ENCODE results near the gene GJD4. TPM values are rescaled to one million over a fixed set of nuclear protein-coding genes. Genes with fewer than 3 reads are reported as not detected.
A peak's percentile ranks its signal among the peaks of the same experiment; 100 is the strongest.

The GJD4 gene
- polyA plus RNA-seq, 2 of the 4 experiments (the other 2 are of a cell fraction), result not detected

GRCh38 chr10:35611750-35612149 is 6.6 kb downstream of the GJD4 start:
- DNase-seq (ENCODE audit: low read depth in 1 of 2, low spot score in 1 of 2) (peak in 1 of 2 experiments; percentile 29), FAIRE-seq (no peak), ATAC-seq (peak in 1 of 2 experiments; percentile 54; a peak in 3 of 6 replicates)
- peaks cover 4% of the 10 kb centered on the region; the same call in 2 of the 3 replicates for H3K9me3 ChIP-seq
- POLR2A ChIA-PET, result no interaction called here
- TF ChIP-seq RAD21 (conservative IDR thresholded peaks at IDR 0.05 in 1 of 2, IDR thresholded peaks at IDR 0.05 in 1 of 2), result peak in 1 of 2 experiments; percentile 23; a peak in 1 of 5 replicates
- no peak for TF ChIP-seq ESRRA (IDR thresholded peaks at IDR 0.05; ENCODE audit: borderline replicate concordance, low read length)
- H3K4me3 ChIP-seq, result no peak overlapping the region
- WGBS (ENCODE audit: missing lambda C conversion rate), result 40% methylated on average over 6 of the region's 6 CpGs
- H3K4me1 ChIP-seq, result no peaks in the 10 kb centered on the region
- no peak overlapping the region for H3K27ac ChIP-seq
- no peak overlapping the region for H3K4me2 ChIP-seq
- CTCF ChIA-PET, result interaction anchor here (0.9 to 4.3 kb wide), 4 partner anchors 25 to 1269 kb away, joined by 3 to 27 read pairs (median 10); no protein-coding TSS in a partner anchor

GRCh38 chr10:35612385-35613106 is 7.4 kb downstream of the GJD4 start:
- DNase-seq (ENCODE audit: low read depth in 1 of 2, low spot score in 1 of 2) (no peak), ATAC-seq (no peak), FAIRE-seq (no peak)
- Histone ChIP-seq H3K27ac (no peak overlapping the region), H3K9me3 (peaks cover 4% of the 10 kb centered on the region), H3K4me1 (no peaks in the 10 kb centered on the region), H3K4me2 (no peak overlapping the region), H3K4me3 (no peak overlapping the region)
- CTCF ChIA-PET, result interaction anchor here (0.6 to 4.3 kb wide), 11 partner anchors 12 to 1268 kb away, joined by 3 to 27 read pairs (median 6); no protein-coding TSS in a partner anchor
- POLR2A ChIA-PET, result no interaction called here
- WGBS (ENCODE audit: missing lambda C conversion rate), result 51% methylated on average over 6 of the region's 6 CpGs
- TF ChIP-seq MAX (IDR thresholded peaks at IDR 0.05) (no peak), MAFK (IDR thresholded peaks at IDR 0.05; ENCODE audit: partially characterized antibody) (peak; percentile 47), ESRRA (IDR thresholded peaks at IDR 0.05; ENCODE audit: borderline replicate concordance, low read length) (no peak), EP300 (IDR thresholded peaks at IDR 0.05) (no peak)

DNA sequence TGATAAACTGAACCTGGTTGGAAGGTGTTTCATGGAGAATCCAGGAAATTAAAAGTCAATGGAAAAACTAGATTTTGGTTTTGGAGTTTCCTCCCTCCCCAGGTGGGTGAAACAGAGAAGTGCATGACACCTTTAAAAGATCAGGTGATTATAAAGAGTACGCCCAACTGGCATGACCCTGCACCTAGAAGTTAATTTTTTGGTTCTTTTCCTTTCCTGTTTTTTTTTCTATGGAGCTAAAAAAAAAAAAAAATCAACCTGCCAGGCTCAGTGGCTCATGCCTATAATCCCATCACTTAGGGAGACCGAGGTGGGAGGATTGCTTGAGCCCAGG is 7.9 kb downstream of the GJD4 start:
- TF ChIP-seq, protein P1, sequence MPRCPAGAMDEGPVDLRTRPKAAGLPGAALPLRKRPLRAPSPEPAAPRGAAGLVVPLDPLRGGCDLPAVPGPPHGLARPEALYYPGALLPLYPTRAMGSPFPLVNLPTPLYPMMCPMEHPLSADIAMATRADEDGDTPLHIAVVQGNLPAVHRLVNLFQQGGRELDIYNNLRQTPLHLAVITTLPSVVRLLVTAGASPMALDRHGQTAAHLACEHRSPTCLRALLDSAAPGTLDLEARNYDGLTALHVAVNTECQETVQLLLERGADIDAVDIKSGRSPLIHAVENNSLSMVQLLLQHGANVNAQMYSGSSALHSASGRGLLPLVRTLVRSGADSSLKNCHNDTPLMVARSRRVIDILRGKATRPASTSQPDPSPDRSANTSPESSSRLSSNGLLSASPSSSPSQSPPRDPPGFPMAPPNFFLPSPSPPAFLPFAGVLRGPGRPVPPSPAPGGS (IDR thresholded peaks at IDR 0.05), result no peak
- no peak for TF ChIP-seq JUNB (IDR thresholded peaks at IDR 0.05)
- TF ChIP-seq RARB (CRISPR knock-in tag; IDR thresholded peaks at IDR 0.05), result no peak
- no peak for TF ChIP-seq CBX8 (IDR thresholded peaks at IDR 0.05)
- TF ChIP-seq ZSCAN20 (CRISPR knock-in tag; IDR thresholded peaks at IDR 0.05), result no peak
- TF ChIP-seq PHF8 (IDR thresholded peaks at IDR 0.05; ENCODE audit: borderline replicate concordance, low read depth), result no peak
- TF ChIP-seq, protein P2, sequence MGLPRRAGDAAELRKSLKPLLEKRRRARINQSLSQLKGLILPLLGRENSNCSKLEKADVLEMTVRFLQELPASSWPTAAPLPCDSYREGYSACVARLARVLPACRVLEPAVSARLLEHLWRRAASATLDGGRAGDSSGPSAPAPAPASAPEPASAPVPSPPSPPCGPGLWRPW (IDR thresholded peaks at IDR 0.05), result no peak
- no peak for TF ChIP-seq MAFK (IDR thresholded peaks at IDR 0.05; ENCODE audit: partially characterized antibody)
- TF ChIP-seq MAX (IDR thresholded peaks at IDR 0.05), result no peak
- no peak for TF ChIP-seq NFE2L2 (conservative IDR thresholded peaks at IDR 0.05; ENCODE audit: low read length)
- H3K4me3 ChIP-seq, result no peak overlapping the region
- no peaks in the 10 kb centered on the region for H3K4me1 ChIP-seq
- WGBS (ENCODE audit: missing lambda C conversion rate), result 42% methylated on average over 2 of the region's 2 CpGs
- DNase-seq (ENCODE audit: low read depth in 1 of 2, low spot score in 1 of 2) (no peak), ATAC-seq (no peak), FAIRE-seq (no peak)
- H3K4me2 ChIP-seq, result no peak overlapping the region
- H3K9me3 ChIP-seq, result peaks cover 4% of the 10 kb centered on the region
- no peak overlapping the region for H3K27ac ChIP-seq
- POLR2A ChIA-PET, result no interaction called here
- CTCF ChIA-PET, result interaction anchor here (0.7 to 4.3 kb wide), 12 partner anchors 12 to 1267 kb away, joined by 3 to 27 read pairs (median 6); no protein-coding TSS in a partner anchor

DNA sequence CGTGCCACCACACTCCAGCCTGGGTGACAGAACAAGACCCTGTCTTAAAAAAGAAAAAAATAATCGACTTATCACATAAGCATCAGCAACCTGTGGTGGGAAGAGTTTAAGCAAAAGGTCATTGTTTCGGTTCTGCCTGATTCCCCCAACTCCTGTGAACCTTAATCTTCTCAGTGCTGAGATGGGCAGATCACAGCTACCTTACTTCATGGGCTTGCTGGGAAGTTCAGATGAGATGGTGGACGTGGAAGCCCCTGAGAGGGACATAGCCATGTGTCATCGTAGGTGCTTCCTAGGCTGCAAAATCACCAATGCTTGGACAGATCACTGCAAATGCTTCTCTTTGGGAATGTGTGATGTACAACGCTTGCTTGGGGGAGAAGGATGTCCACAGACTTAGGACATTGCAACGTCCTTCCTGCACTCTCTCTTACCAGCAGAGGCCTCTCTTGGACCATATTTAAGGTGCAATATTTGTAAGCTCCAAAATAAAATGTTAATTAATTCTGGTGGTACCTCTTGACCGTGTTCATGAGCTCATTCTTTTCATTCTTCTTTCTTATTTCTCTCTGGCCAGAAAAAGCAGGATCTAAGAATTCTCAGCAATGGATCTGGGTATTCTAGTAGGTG is 8.6 kb downstream of the GJD4 start:
- DNase-seq (ENCODE audit: low read depth in 1 of 2, low spot score in 1 of 2) (peak; percentile 22 to 46), FAIRE-seq (peak; percentile 46), ATAC-seq (peak; percentile 88 to 91; a peak in 5 of 6 replicates)
- ChIA-PET POLR2A (no interaction called here), CTCF (interaction anchor here (0.6 to 4.3 kb wide), 23 partner anchors 11 to 1272 kb away, joined by 3 to 27 read pairs (median 4); no protein-coding TSS in a partner anchor)
- 9% methylated on average over 8 of the region's 8 CpGs for WGBS (ENCODE audit: missing lambda C conversion rate)
- Histone ChIP-seq H3K27ac (no peak overlapping the region), H3K9me3 (peaks cover 4% of the 10 kb centered on the region), H3K4me1 (no peaks in the 10 kb centered on the region), H3K4me3 (no peak overlapping the region), H3K4me2 (no peak overlapping the region)
- peak; percentile 72 to 75 for TF ChIP-seq RAD21 (conservative IDR thresholded peaks at IDR 0.05 in 1 of 2, IDR thresholded peaks at IDR 0.05 in 1 of 2)
- TF ChIP-seq POLR2AphosphoS2 (conservative IDR thresholded peaks at IDR 0.05; ENCODE audit: low read length), result no peak
- no peak for TF ChIP-seq CEBPB (IDR thresholded peaks at IDR 0.05)
- no peak for TF ChIP-seq PHF8 (IDR thresholded peaks at IDR 0.05; ENCODE audit: borderline replicate concordance, low read depth)
- no peak for TF ChIP-seq MAZ (IDR thresholded peaks at IDR 0.05; ENCODE audit: borderline replicate concordance, low read depth, low read length)
- no peak for TF ChIP-seq JUNB (IDR thresholded peaks at IDR 0.05)
- TF ChIP-seq NPAS2 (CRISPR knock-in tag; IDR thresholded peaks at IDR 0.05; ENCODE audit: borderline replicate concordance), result no peak
- TF ChIP-seq CTCF (IDR thresholded peaks at IDR 0.05), result peak; percentile 60
- TF ChIP-seq RNF2 (IDR thresholded peaks at IDR 0.05; ENCODE audit: borderline replicate concordance, low read depth), result no peak
- no peak for TF ChIP-seq CBX2 (IDR thresholded peaks at IDR 0.05; ENCODE audit: borderline replicate concordance, low read depth)
